Breast epithelium (tissue), 4 donors: Measurements from ENCODE around the gene PHKB. TPM values are rescaled to one million over a fixed set of nuclear protein-coding genes. Genes with fewer than 3 reads are reported as not detected.
"Not testable (repeated sequence)": the region's sequence is repeated elsewhere in the genome, so short reads cannot be mapped to it uniquely, and the experiment has no call there.

Experiments
- DNase-seq, 2 donors: peaks; one replicate each; pipeline ENCODE4 v3.0.0-alpha.2; 2019; ENCODE audit warnings: low spot score in 2 of 2
- H3K27ac ChIP-seq, 2 donors: fragments of 200-600 bp; sonication (generic) in 1 of 2; one replicate each; pipeline ENCODE4 v1.5.1; 2016 to 2019; ENCODE audit warnings: mild to moderate bottlenecking in 1 of 2
- H3K27me3 ChIP-seq, 2 donors: fragments of 200-600 bp; sonication (generic) in 1 of 2; one replicate each; pipeline versions ENCODE4 v1.5.1 to v1.6.0; 2017 to 2019; ENCODE audit warnings: control low read depth in 1 of 2, mild to moderate bottlenecking in 1 of 2
- H3K36me3 ChIP-seq: fragments of 200-600 bp; one replicate; pipeline ENCODE4 v1.5.1; 2019
- H3K4me1 ChIP-seq, 2 donors: fragments of 200-600 bp; sonication (generic); one replicate each; pipeline ENCODE4 v1.5.1; 2016 to 2019; ENCODE audit warnings: control low read depth in 1 of 2
- H3K4me3 ChIP-seq, 3 donors: fragments of 200-600 bp; sonication (generic); 1 replicate in 2 of 3; 2 replicates in 1 of 3; pipeline ENCODE4 v1.5.1; 2016 to 2019; ENCODE audit warnings: mild to moderate bottlenecking in 3 of 3, moderate library complexity in 2 of 3
- H3K9me3 ChIP-seq, 2 donors: fragments of 200-600 bp; sonication (generic) in 1 of 2; one replicate each; pipeline ENCODE4 v1.5.1; 2016 to 2019; ENCODE audit warnings: control low read depth in 1 of 2
- POLR2A ChIP-seq: fragments of 450-650 bp; IDR thresholded peaks from one replicate; pipeline ENCODE4 v1.6.1; 2016; ENCODE audit warnings: antibody characterized with exemption, mild to moderate bottlenecking, moderate library complexity
- POLR2AphosphoS5 ChIP-seq, 3 donors: sonication (generic); formaldehyde crosslinking; IDR thresholded peaks; one replicate each; pipeline ENCODE4 v1.6.1; 2017; ENCODE audit warnings: antibody characterized with exemption in 3 of 3
- intact Hi-C: fragments of 100-400 bp; cut with DNase I; formaldehyde crosslinking; loops from one replicate; pipeline ENCODE4 v1.15.1; 2023; ENCODE audit warnings: low total_unique reads
- total RNA-seq, 3 donors: library from RNA; depleted of rRNA; stranded (reverse); fragments of >200 nt; gene quantifications; one replicate each; pipeline ENCODE4 v1.1.0, GENCODE V29; 2016
- TF ChIP-seq, protein P1 (sequence below), 3 donors: fragments of 450-650 bp; IDR thresholded peaks; one replicate each; pipeline ENCODE4 v1.5.1; 2016 to 2017; ENCODE audit warnings: antibody characterized with exemption in 3 of 3, mild to moderate bottlenecking in 3 of 3, moderate library complexity in 3 of 3

Gene PHKB
- total RNA-seq, 3 donors from 2014 or later: 77.9 to 111 (median 78.3) TPM

DNA sequence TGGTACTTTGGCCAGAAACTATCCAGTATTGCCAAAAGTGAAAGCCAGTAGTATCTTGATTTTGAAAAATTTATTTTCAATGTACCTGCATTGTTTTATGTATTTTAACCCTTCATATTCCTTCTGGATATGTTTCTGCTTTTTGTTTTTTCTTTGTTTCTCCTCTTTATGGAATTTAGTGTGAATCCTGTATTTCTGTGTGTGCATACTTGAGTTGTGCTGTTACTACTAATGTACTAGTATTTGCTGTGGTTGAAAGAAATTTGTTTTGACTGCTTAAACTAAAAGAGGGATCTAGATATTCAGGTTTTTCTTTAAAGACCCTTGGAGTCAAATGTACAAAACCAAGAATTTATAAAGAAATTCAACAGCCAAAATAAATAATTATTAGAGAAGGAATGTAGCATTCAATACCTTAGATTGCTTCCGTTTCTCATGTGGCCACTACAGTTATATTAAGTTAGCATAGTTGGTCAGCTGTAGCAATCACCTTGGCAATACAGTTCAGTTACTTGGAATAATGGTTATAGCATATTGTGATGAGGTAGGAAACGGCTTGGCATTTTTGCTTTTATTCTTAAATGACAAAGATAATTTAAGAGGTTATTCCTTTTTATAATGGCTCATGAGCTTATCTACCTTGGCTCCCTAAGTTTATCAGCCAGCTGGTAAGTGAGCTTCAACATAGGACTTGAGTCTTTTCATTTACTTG is 4.9 kb downstream of the PHKB start:
- Histone ChIP-seq H3K36me3 (no peaks in the 10 kb centered on the region), H3K4me3 (no peak overlapping the region), H3K4me1 (peaks cover 0 to 14% of the 10 kb centered on the region in 2 donors), H3K27me3 (no peaks in the 10 kb centered on the region), H3K27ac (no peak overlapping the region), H3K9me3 (no peaks in the 10 kb centered on the region)
- DNase-seq: no peak
- TF ChIP-seq POLR2A (no peak), POLR2AphosphoS5 (IDR thresholded peaks at IDR 0.05) (no peak)
- TF ChIP-seq, protein P1, sequence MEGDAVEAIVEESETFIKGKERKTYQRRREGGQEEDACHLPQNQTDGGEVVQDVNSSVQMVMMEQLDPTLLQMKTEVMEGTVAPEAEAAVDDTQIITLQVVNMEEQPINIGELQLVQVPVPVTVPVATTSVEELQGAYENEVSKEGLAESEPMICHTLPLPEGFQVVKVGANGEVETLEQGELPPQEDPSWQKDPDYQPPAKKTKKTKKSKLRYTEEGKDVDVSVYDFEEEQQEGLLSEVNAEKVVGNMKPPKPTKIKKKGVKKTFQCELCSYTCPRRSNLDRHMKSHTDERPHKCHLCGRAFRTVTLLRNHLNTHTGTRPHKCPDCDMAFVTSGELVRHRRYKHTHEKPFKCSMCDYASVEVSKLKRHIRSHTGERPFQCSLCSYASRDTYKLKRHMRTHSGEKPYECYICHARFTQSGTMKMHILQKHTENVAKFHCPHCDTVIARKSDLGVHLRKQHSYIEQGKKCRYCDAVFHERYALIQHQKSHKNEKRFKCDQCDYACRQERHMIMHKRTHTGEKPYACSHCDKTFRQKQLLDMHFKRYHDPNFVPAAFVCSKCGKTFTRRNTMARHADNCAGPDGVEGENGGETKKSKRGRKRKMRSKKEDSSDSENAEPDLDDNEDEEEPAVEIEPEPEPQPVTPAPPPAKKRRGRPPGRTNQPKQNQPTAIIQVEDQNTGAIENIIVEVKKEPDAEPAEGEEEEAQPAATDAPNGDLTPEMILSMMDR (IDR thresholded peaks at IDR 0.05): no peak
- intact Hi-C loops: no loop called here

DNA sequence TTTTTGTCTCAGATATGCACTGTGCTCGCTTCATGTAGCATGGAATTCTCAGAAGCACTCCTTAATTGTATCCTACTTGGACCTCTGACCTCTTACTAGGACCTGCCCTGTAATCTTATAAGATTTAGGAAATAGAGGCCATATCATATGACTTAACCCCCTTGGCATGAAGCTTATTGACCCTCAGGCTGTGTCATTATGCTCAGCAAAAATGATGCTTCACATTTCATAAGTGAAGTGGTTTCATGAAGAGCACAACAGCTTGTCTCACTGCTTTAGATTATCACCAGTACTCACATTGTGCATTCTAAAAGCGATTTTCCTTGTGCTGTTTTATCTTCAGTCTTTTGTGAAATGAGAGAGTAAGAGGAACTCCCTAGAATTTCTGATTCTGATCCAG is 6.4 kb downstream of the PHKB start:
- Histone ChIP-seq H3K27me3 (no peaks in the 10 kb centered on the region), H3K27ac (no peak overlapping the region), H3K4me1 (peaks cover 0 to 14% of the 10 kb centered on the region in 2 donors), H3K9me3 (no peaks in the 10 kb centered on the region), H3K4me3 (no peak overlapping the region), H3K36me3 (no peaks in the 10 kb centered on the region)
- no peak for DNase-seq
- no peak for TF ChIP-seq POLR2A
- TF ChIP-seq POLR2AphosphoS5 (IDR thresholded peaks at IDR 0.05): no peak
- TF ChIP-seq, protein P1 (IDR thresholded peaks at IDR 0.05): no peak
- intact Hi-C loops: no loop called here

DNA sequence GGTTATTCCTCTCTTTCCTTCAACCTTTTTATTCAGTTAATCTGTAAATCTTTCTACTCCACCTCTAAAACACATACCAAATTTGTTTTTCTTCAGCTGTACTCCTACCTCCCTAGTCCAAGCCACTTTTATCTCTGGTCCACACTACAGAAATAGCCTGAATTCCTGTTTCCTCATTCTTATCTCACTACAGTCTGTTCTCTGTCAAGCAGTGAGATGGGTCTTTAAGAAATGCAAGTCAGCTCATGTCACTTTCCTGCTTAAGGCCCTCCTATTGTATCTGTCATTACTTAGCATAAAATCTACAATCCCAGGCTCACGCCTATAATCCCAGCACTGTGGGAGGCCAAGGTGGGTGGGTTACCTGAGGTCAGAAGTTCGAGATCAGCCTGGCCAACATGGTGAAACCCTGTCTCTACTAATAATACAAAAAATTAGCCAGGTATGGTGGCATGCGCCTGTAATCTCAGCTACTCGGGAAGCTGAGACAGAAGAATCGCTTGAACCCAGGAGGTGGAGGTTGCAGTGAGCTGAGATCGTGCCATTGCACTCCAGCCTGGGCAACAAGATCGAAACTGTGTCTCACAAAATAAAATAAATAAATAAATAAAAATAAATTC is 7.0 kb downstream of the PHKB start:
- intact Hi-C loops, H3K4me3 ChIP-seq, H3K27ac ChIP-seq, DNase-seq, H3K36me3 ChIP-seq, H3K27me3 ChIP-seq, H3K9me3 ChIP-seq: not testable (repeated sequence)
- peaks cover 0 to 13% of the 10 kb centered on the region in 2 donors for H3K4me1 ChIP-seq

DNA sequence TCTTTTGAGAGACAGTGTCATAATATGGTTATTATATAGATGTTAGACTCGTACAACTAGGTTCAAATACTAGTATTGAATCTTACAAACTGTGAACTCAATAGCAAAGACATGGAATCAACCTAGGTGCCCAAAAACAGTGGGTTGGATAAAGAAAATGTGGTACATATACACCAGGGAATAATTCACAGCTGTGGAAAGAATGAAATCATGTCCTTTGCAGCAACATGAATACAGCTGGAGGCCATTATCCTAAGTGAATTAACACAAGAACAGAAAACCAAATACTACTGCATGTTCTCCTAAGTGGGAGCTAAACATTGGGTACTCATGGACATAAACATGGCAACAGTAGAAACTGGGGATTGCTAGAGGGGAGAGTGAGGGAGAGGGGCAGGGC is 8.1 kb downstream of the PHKB start:
- Histone ChIP-seq H3K27ac (no peak overlapping the region), H3K9me3 (no peaks in the 10 kb centered on the region), H3K4me3 (no peak overlapping the region), H3K27me3 (no peaks in the 10 kb centered on the region), H3K4me1 (peaks cover 0 to 3% of the 10 kb centered on the region in 2 donors), H3K36me3 (no peaks in the 10 kb centered on the region)
- TF ChIP-seq, protein P1 (IDR thresholded peaks at IDR 0.05): no peak
- TF ChIP-seq POLR2A (no peak), POLR2AphosphoS5 (IDR thresholded peaks at IDR 0.05) (no peak)
- DNase-seq: no peak
- intact Hi-C loops: no loop called here

DNA sequence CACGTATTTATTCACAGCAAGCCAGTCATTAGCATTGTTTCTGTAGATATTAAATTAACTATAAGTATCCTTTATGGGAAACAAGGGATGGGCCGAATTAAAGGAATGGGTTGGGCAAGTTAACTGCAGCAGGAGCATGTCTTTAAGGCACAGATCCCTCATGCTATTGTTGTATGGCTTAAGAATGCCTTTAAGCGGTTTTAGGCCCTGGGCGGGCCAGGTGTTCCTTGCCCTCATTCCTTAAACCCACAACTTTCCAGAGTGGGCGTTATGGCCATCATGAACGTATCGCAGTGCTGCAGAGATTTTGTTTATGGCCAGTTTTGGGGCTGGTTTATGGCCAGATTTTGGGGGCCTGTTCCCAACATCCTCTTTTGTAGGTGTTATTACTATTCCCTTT is 9.1 kb downstream of the PHKB start:
- intact Hi-C loops: no loop called here
- TF ChIP-seq POLR2AphosphoS5 (IDR thresholded peaks at IDR 0.05): no peak
- TF ChIP-seq, protein P1 (IDR thresholded peaks at IDR 0.05): no peak
- Histone ChIP-seq H3K27me3 (no peaks in the 10 kb centered on the region), H3K4me1 (no peaks in the 10 kb centered on the region), H3K27ac (no peak overlapping the region), H3K36me3 (no peaks in the 10 kb centered on the region), H3K9me3 (no peaks in the 10 kb centered on the region), H3K4me3 (no peak overlapping the region)
- no peak for DNase-seq
